GM12878 (cell line): ENCODE measurements around the gene TTC33. TPM values are rescaled to one million over a fixed set of nuclear protein-coding genes. Genes with fewer than 3 reads are reported as not detected.
A peak's percentile ranks its signal among the peaks of the same experiment; 100 is the strongest.

Source experiments
- ATAC-seq: fragments of 200-7000 bp; cut with Tn5 transposase; 3 replicates; pipeline ENCODE4 v1.9.1; 2020; ENCODE audit warnings: mild to moderate bottlenecking, moderate library complexity
- BruUV-seq: library from RNA; stranded (reverse); fragments of 400-500 nt; replicated peaks from 2 replicates; lab custom pipeline; 2021; lab: Mats Ljungman, UMichigan
- CTCF ChIA-PET: fragments of 300-600 bp; sonication (Branson Sonifier 250); formaldehyde crosslinking; extraction: SDS; loops from one replicate; lab custom pipeline; 2021; ENCODE audit warnings: inconsistent platforms; lab: Yijun Ruan, JAX
- POLR2A ChIA-PET: fragments of 350-600 bp; formaldehyde crosslinking; extraction: SDS; loops from one replicate; lab custom pipeline; 2021; ENCODE audit warnings: inconsistent platforms; lab: Charles Lee
- RAD21 ChIA-PET: fragments of 300-600 bp; sonication (Branson Sonifier 250); formaldehyde crosslinking; loops from one replicate; lab custom pipeline; 2023; ENCODE audit warnings: antibody characterized with exemption; ENCODE audit not compliant: unreplicated experiment; lab: Charles Lee
- SMC1A ChIA-PET: fragments of 300-600 bp; sonication (Branson Sonifier 250); formaldehyde crosslinking; loops from one replicate; lab custom pipeline; 2023; ENCODE audit not compliant: unreplicated experiment, uncharacterized antibody; lab: Charles Lee
- DNase-seq: peaks from one replicate; pipeline ENCODE4 v3.0.0-alpha.2; 2011; ENCODE audit warnings: low read depth, low spot score
- FAIRE-seq: peaks from 3 replicates; lab custom pipeline; 2011; peaks lifted over from hg19 to GRCh38; lab: Jason Lieb, UNC
- H2AFZ ChIP-seq: 2 replicates; pipeline ENCODE4 v1.6.0; 2011; ENCODE audit warnings: low read depth, low read length, control low read depth; ENCODE audit not compliant: control insufficient read depth
- H3K27ac ChIP-seq: 2 replicates; pipeline ENCODE4 v1.5.1; 2011; ENCODE audit warnings: control low read depth; ENCODE audit not compliant: control insufficient read depth, insufficient read depth
- H3K27me3 ChIP-seq, 2 experiments: replicated peaks in 1 of 2; 2 replicates each; pipeline versions ENCODE4 v1.6.0 to v1.6.1; 2011; ENCODE audit warnings: low read length in 1 of 2; ENCODE audit not compliant: control insufficient read depth in 2 of 2, insufficient read depth in 2 of 2
- H3K36me3 ChIP-seq, 2 experiments: 2 replicates each; pipeline ENCODE4 v1.5.1; 2011; ENCODE audit warnings: low read length in 1 of 2; ENCODE audit not compliant: control insufficient read depth in 2 of 2, insufficient read depth in 2 of 2
- H3K4me1 ChIP-seq: 2 replicates; pipeline ENCODE4 v1.6.1; 2011; ENCODE audit warnings: mild to moderate bottlenecking, low read length, moderate library complexity, mixed read lengths; ENCODE audit not compliant: control insufficient read depth, insufficient read depth
- H3K4me2 ChIP-seq: 2 replicates; pipeline ENCODE4 v1.6.0; 2011; ENCODE audit warnings: control low read depth; ENCODE audit not compliant: control insufficient read depth, insufficient read depth
- H3K4me3 ChIP-seq: fragments of 200-600 bp; sonication (generic); 2 replicates; pipeline ENCODE4 v1.5.1; 2016
- H3K79me2 ChIP-seq: 2 replicates; pipeline ENCODE4 v1.6.0; 2011; ENCODE audit warnings: low read length; ENCODE audit not compliant: control insufficient read depth, insufficient read depth
- H3K9ac ChIP-seq: 2 replicates; pipeline ENCODE4 v1.8.0; 2011; ENCODE audit warnings: low read length, control low read depth, mixed read lengths; ENCODE audit not compliant: control insufficient read depth, insufficient read depth
- H3K9me3 ChIP-seq: replicated peaks from 3 replicates; pipeline ENCODE4 v1.5.1; 2011; ENCODE audit warnings: mild to moderate bottlenecking, low read length; ENCODE audit not compliant: control insufficient read depth, insufficient read depth
- H4K20me1 ChIP-seq: 2 replicates; pipeline ENCODE4 v1.6.0; 2011; ENCODE audit not compliant: control insufficient read depth, insufficient read depth
- NR2C2 ChIP-seq: IDR thresholded peaks from 2 replicates; pipeline ENCODE4 v1.6.1; 2011; ENCODE audit warnings: borderline replicate concordance, low read depth; ENCODE audit not compliant: control insufficient read depth, insufficient read length
- WGBS: methylation state at CpG from one replicate; pipeline ENCODE4 v1.1.6; 2016; ENCODE audit warnings: low lambda C conversion rate; ENCODE audit not compliant: insufficient replicate concordance, insufficient coverage; ENCODE audit errors: missing lambda C conversion rate; 5-methylcytosine and 5-hydroxymethylcytosine counted together
- in situ Hi-C: fragments of 300-500 bp; cut with MboI; formaldehyde crosslinking; loops from 9 replicates; pipeline ENCODE4 v1.14.3; 2018; ENCODE audit warnings: mixed read lengths
- intact Hi-C: fragments of 100-400 bp; cut with micrococcal nuclease; formaldehyde crosslinking; loops from one replicate; pipeline ENCODE4 v1.14.2; 2022; ENCODE audit not compliant: unreplicated experiment
- polyA plus RNA-seq, 11 experiments: library from polyadenylated mRNA; depleted of rRNA in 4 of 11; unstranded in 6 of 11; stranded (reverse) in 5 of 11; fragments of >200 nt; fragmentation: Nextera tagmentation in 4 of 11; fragmentation: Illumina TruSeq in 1 of 11; extraction: Ambion mirVana in 4 of 11; extraction: Trizol in 1 of 11; gene quantifications; 1 replicate in 1 of 11; 2 replicates in 10 of 11; pipeline versions ENCODE4 v1.2.1 to v1.2.3, GENCODE V29; 2011 to 2016; ENCODE audit warnings: inconsistent platforms in 2 of 11, missing spikeins in 2 of 11, low read depth in 1 of 11
- total RNA-seq, 4 experiments: library from RNA; depleted of rRNA in 3 of 4; stranded (reverse); fragments of >200 nt in 3 of 4; fragmentation: Illumina TruSeq in 1 of 4; extraction: Trizol in 1 of 4; gene quantifications; 2 replicates each; pipeline versions ENCODE4 v1.2.1 to v1.2.3, GENCODE V29; 2013 to 2021

The TTC33 gene
- total and polyA plus RNA-seq, 10 of the 15 experiments (the other 5 are each of a cell fraction or from before 2014, with no cell fraction given), result 7.9 to 22.3 (median 14.6) TPM

DNA sequence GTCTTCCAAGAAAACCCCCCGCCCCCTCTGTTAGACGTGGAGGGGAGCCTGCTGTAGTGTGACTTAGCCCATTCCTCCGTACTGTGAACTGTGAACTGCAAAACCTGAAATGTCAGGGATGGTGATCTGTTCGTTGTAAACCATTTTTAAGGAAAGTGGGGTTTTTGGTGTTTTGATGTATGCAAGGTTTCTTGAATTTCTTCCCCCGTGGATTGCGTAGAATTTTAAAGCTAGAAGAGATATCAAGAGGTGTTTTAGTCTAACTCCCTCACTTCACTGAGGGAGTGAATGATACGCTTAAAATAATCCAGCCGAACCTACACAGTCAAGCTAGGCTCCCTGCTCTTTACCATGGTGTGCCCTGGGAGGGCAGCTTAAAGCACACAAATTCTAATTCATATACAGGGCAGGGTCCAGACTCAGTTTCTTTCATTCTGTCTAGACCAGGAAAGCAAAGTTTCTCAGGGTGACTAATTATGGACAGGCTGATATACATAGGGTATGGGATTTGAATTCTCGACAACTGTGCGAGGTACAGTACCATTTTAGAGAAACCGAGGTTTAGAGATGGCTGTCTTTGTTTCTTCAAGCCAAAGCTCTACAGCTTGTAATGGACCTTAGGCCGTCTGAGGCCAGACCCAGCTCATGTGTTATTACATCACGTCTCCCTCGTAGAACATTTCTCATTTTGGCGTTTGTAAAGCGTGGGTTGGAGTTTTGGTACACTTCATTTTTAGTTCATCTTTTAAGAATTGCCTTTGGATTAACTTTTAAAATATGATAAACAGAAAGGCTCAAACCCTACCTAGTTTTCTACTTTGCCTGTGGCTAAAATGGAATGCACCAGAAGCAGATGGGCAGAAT is 73.4 kb downstream of the TTC33 start:
- ChIA-PET CTCF (interaction anchor here (1.0 to 1.4 kb wide), 2 partner anchors 54 to 1103 kb away, joined by 3 to 5 read pairs; no protein-coding TSS in a partner anchor), POLR2A (no interaction called here), RAD21 (interaction anchor here (0.9 to 2.8 kb wide), 2 partner anchors 12 to 196 kb away, joined by 3 to 12 read pairs; no protein-coding TSS in a partner anchor), SMC1A (interaction anchor here (1.1 to 1.4 kb wide), 5 partner anchors 8 to 561 kb away, joined by 3 to 4 read pairs (median 4); no protein-coding TSS in a partner anchor)
- 33% methylated on average over 16 of the region's 16 CpGs for WGBS
- no TSS peak for BruUV-seq
- Histone ChIP-seq H3K4me2 (peak overlapping the region; percentile 98), H3K36me3 (no peaks in the 10 kb centered on the region), H3K27ac (no peak overlapping the region), H3K4me1 (peaks cover 8% of the 10 kb centered on the region), H3K27me3 (peaks cover 5 to 19% of the 10 kb centered on the region in 2 experiments; a peak in 3 of 4 replicates), H3K9me3 (no peaks in the 10 kb centered on the region), H3K4me3 (peak overlapping the region; percentile 77; the same call in 1 of the 2 replicates), H3K79me2 (no peaks in the 10 kb centered on the region; the same call in 1 of the 2 replicates), H2AFZ (peak overlapping the region; percentile 2), H3K9ac (no peak overlapping the region), H4K20me1 (peaks cover 3% of the 10 kb centered on the region; the same call in 1 of the 2 replicates)
- no peak for DNase-seq
- peak; percentile 49 for FAIRE-seq
- intact Hi-C loops (loop anchor here (5.0 to 10.0 kb wide), 4 partner anchors 105 to 658 kb away; no protein-coding TSS in a partner anchor), in situ Hi-C loops (loop anchor here (5.0 to 25.0 kb wide), 3 partner anchors 195 to 1095 kb away; no protein-coding TSS in a partner anchor)
- no peak for ATAC-seq
- no peak for TF ChIP-seq NR2C2
